GM12873 (cell line): Measurements from ENCODE around the gene GNAI2.
A peak's percentile ranks its signal among the peaks of the same experiment; 100 is the strongest.

Experiments
- CTCF ChIP-seq: IDR thresholded peaks from 2 replicates; pipeline ENCODE4 v1.5.1; 2012; ENCODE audit warnings: low read depth, mild to moderate bottlenecking, moderate library complexity, low read length, control low read depth; ENCODE audit not compliant: insufficient read depth; ENCODE audit errors: missing control alignments

GNAI2 gene

GRCh38 chr3:50235716-50236483, at the start of gene GNAI2:
TSS of gene GNAI2 (plus strand) at chr3:50236204. CDS start at chr3:50236336, 132 bp downstream.
- no peak for TF ChIP-seq CTCF

GRCh38 chr3:50187750-50188149, 48.3 kb upstream of the GNAI2 start:
- TF ChIP-seq CTCF: no peak

GRCh38 chr3:50189274-50189673, 46.7 kb upstream of the GNAI2 start:
- TF ChIP-seq CTCF: peak; percentile 73

GRCh38 chr3:50189989-50190388, 46.0 kb upstream of the GNAI2 start:
- no peak for TF ChIP-seq CTCF

GRCh38 chr3:50190936-50191660, 44.9 kb upstream of the GNAI2 start, which contains the start of gene GNAT1:
TSS of gene GNAT1 (plus strand) at chr3:50191610. CDS start at chr3:50191726, 116 bp downstream.
- TF ChIP-seq CTCF: no peak

GRCh38 chr3:50192124-50192523, 43.9 kb upstream of the GNAI2 start:
- TF ChIP-seq CTCF: no peak

- peak; percentile 95 for TF ChIP-seq CTCF
These were observed 43.3 kb upstream of the GNAI2 start for GRCh38 chr3:50192689-50193141.
